ACC112 (cell line): ENCODE measurements around the gene SENP2.

Experiments
- H2AFZ ChIP-seq: fragments of 200-600 bp; sonication (generic); one replicate; pipeline ENCODE4 v1.6.0; 2017; ENCODE audit warnings: antibody characterized with exemption, low read length; ENCODE audit not compliant: unreplicated experiment
- H3K27ac ChIP-seq: fragments of 200-600 bp; sonication (generic); 2 replicates; pipeline ENCODE4 v1.5.1; 2014; ENCODE audit warnings: low read depth, mild to moderate bottlenecking, antibody characterized with exemption, low read length, moderate library complexity
- H3K27me3 ChIP-seq: fragments of 200-600 bp; sonication (generic); 2 replicates; pipeline ENCODE4 v1.6.1; 2014; ENCODE audit warnings: mild to moderate bottlenecking, antibody characterized with exemption, low read length, moderate library complexity, mixed read lengths; ENCODE audit not compliant: insufficient read depth
- H3K36me3 ChIP-seq: fragments of 200-600 bp; sonication (generic); 2 replicates; pipeline ENCODE4 v1.6.1; 2016; ENCODE audit warnings: mild to moderate bottlenecking, antibody characterized with exemption, low read length, moderate library complexity, mixed read lengths; ENCODE audit not compliant: insufficient read depth
- H3K4me1 ChIP-seq: fragments of 200-600 bp; sonication (generic); one replicate; pipeline ENCODE4 v1.6.1; 2016; ENCODE audit warnings: low read length, mixed read lengths; ENCODE audit not compliant: insufficient read depth, unreplicated experiment, control insufficient read depth
- H3K4me3 ChIP-seq: fragments of 200-600 bp; sonication (generic); 2 replicates; pipeline ENCODE4 v1.5.1; 2014; ENCODE audit warnings: mild to moderate bottlenecking, low read depth, low read length
- H3K79me2 ChIP-seq: fragments of 200-600 bp; sonication (generic); one replicate; pipeline ENCODE4 v1.6.0; 2016; ENCODE audit warnings: low read length; ENCODE audit not compliant: control insufficient read depth, unreplicated experiment, insufficient read depth

SENP2 gene

GRCh38 chr3:185647134-185647879 lies 61.2 kb downstream of the SENP2 start:
- no peak overlapping the region for H2AFZ ChIP-seq
- H3K36me3 ChIP-seq = peaks cover 52% of the 10 kb centered on the region
- H3K4me3 ChIP-seq = no peak overlapping the region

DNA sequence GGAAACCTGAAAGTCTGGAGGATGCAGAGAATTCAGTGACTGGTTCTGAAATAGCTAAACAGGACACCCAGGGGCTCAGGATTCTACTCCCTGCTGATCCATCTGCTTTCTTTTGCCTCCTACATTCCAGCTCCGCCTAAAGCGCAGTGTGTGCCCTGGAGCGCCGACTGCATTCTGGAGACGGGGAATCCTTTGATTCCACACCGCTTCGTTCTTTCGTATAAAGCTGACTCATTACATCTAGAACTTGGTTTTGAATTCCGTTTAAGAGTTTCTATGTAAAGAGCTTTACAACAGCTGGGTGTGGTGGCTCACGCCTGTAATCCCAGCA lies 61.8 kb downstream of the SENP2 start:
- H3K36me3 ChIP-seq = peaks cover 55% of the 10 kb centered on the region
- H3K4me1 ChIP-seq = peaks cover 7% of the 10 kb centered on the region
- no peaks in the 10 kb centered on the region for H3K27me3 ChIP-seq
- H3K27ac ChIP-seq = no peak overlapping the region
- no peak overlapping the region for H3K4me3 ChIP-seq
- H3K79me2 ChIP-seq = peaks cover 3% of the 10 kb centered on the region
- no peak overlapping the region for H2AFZ ChIP-seq

More at GRCh38 chr3:185647134-185647879, 61.2 kb downstream of the SENP2 start:
- Histone ChIP-seq H3K4me1 (peaks cover 7% of the 10 kb centered on the region), H3K27me3 (no peaks in the 10 kb centered on the region), H3K79me2 (peaks cover 3% of the 10 kb centered on the region), H3K27ac (no peak overlapping the region)

- Histone ChIP-seq H2AFZ (no peak overlapping the region), H3K4me1 (peaks cover 7% of the 10 kb centered on the region), H3K36me3 (peaks cover 50% of the 10 kb centered on the region), H3K4me3 (no peak overlapping the region), H3K27ac (0 out of 2 replicates have a peak overlapping the region, but pooled peaks have one; percentile 63), H3K79me2 (peaks cover 3% of the 10 kb centered on the region), H3K27me3 (no peaks in the 10 kb centered on the region)
Measured at GRCh38 chr3:185648396-185648795, 62.3 kb downstream of the SENP2 start.

- no peak overlapping the region for H2AFZ ChIP-seq
- no peaks in the 10 kb centered on the region for H3K27me3 ChIP-seq
- peaks cover 3% of the 10 kb centered on the region for H3K79me2 ChIP-seq
- peak overlapping the region; percentile 63 for H3K27ac ChIP-seq
- no peak overlapping the region for H3K4me3 ChIP-seq
- H3K36me3 ChIP-seq = peaks cover 59% of the 10 kb centered on the region
- peaks cover 7% of the 10 kb centered on the region for H3K4me1 ChIP-seq
Measured at GRCh38 chr3:185649414-185649813, 63.3 kb downstream of the SENP2 start.

DNA sequence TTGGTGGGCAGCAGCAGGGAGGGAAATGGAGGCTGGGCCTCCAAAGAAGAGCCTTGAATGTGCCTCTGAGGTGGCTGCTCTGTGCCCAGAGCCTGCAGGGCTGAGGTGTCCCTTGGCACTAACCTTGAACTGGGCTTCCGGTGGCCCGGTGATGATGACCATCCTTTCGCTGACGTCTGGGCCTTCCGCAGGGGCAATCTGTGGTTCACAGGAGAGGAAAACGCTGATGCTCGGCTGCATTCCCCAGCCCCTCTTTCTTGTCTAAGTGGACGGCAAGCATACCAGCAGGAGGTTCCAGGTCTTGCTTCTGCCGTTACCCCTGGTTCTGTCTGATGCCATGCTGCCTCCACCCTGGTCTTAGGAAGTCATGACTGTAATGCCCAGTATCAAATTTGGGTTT lies 65.9 kb downstream of the SENP2 start:
- H2AFZ ChIP-seq = no peak overlapping the region

GRCh38 chr3:185653949-185654757 lies 68.1 kb downstream of the SENP2 start:
- no peak overlapping the region for H3K4me3 ChIP-seq
- peaks cover 3% of the 10 kb centered on the region for H3K79me2 ChIP-seq
- peaks cover 58% of the 10 kb centered on the region for H3K36me3 ChIP-seq
- peaks cover 44% of the 10 kb centered on the region for H3K4me1 ChIP-seq
- no peak overlapping the region for H2AFZ ChIP-seq
- H3K27me3 ChIP-seq = no peaks in the 10 kb centered on the region
- no peak overlapping the region; the same call in 1 of the 2 replicates for H3K27ac ChIP-seq

More for the DNA sequence above, 65.9 kb downstream of the SENP2 start:
- Histone ChIP-seq H3K79me2 (peaks cover 6% of the 10 kb centered on the region), H3K36me3 (peaks cover 61% of the 10 kb centered on the region), H3K27me3 (no peaks in the 10 kb centered on the region), H3K4me1 (peaks cover 23% of the 10 kb centered on the region), H3K4me3 (no peak overlapping the region), H3K27ac (no peak overlapping the region)

DNA sequence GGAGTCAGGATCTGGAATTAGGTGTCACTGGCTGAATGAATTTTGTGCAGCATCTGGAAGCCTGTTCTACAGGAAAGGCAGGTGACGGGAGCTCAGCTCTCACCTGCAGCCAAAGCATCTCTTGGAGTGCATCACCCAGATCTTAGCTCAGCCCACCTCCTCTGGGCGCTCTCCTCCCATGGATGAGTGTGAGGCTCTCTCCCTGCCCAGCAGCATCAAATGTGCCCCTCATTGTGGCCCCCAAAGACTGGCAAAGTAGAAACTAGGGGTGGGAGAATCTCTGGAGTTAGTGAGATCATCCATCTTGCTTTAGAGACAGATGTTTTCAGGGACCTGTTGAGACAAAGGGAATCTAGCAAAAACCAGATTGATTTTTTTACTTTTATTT lies 68.7 kb downstream of the SENP2 start:
- H3K27me3 ChIP-seq = no peaks in the 10 kb centered on the region
- H3K27ac ChIP-seq = peak overlapping the region; percentile 99
- H3K4me1 ChIP-seq = peaks cover 50% of the 10 kb centered on the region
- H3K4me3 ChIP-seq = no peak overlapping the region
- no peak overlapping the region for H2AFZ ChIP-seq
- peaks cover 3% of the 10 kb centered on the region for H3K79me2 ChIP-seq
- peaks cover 52% of the 10 kb centered on the region for H3K36me3 ChIP-seq

- Histone ChIP-seq H3K36me3 (peaks cover 51% of the 10 kb centered on the region), H3K27ac (peak overlapping the region; percentile 99), H3K4me1 (peaks cover 59% of the 10 kb centered on the region), H3K79me2 (peaks cover 3% of the 10 kb centered on the region), H3K27me3 (no peaks in the 10 kb centered on the region), H3K4me3 (peak overlapping the region; percentile 23; the same call in 1 of the 2 replicates), H2AFZ (no peak overlapping the region)
Measured at GRCh38 chr3:185655426-185656320, 69.6 kb downstream of the SENP2 start.

GRCh38 chr3:185656321-185656840 lies 70.3 kb downstream of the SENP2 start:
- Histone ChIP-seq H3K27me3 (no peaks in the 10 kb centered on the region), H3K4me3 (peak overlapping the region; percentile 23; the same call in 1 of the 2 replicates), H3K36me3 (peaks cover 44% of the 10 kb centered on the region), H3K79me2 (peaks cover 3% of the 10 kb centered on the region), H3K27ac (peak overlapping the region; percentile 99), H3K4me1 (peaks cover 60% of the 10 kb centered on the region), H2AFZ (no peak overlapping the region)

- Histone ChIP-seq H3K4me3 (no peak overlapping the region; the same call in 1 of the 2 replicates), H3K79me2 (peaks cover 3% of the 10 kb centered on the region), H3K4me1 (peaks cover 60% of the 10 kb centered on the region), H2AFZ (no peak overlapping the region), H3K36me3 (peaks cover 38% of the 10 kb centered on the region), H3K27me3 (no peaks in the 10 kb centered on the region), H3K27ac (peak overlapping the region; percentile 99)
Measured at GRCh38 chr3:185657211-185657610, 71.1 kb downstream of the SENP2 start.
